Nephron (organoid): ENCODE data around the gene CMTM1.

Experiments
- H3K27ac Mint-ChIP-seq, 3 experiments: 2 replicates each; pipeline ENCODE4 v1.8.0; 2020; ENCODE audit warnings: mixed read lengths in 3 of 3, mild to moderate bottlenecking in 2 of 3, moderate library complexity in 1 of 3
- H3K27me3 Mint-ChIP-seq: 2 replicates; pipeline ENCODE4 v1.8.0; 2021; ENCODE audit warnings: low read depth, mild to moderate bottlenecking, moderate library complexity, mixed read lengths
- H3K36me3 Mint-ChIP-seq: 2 replicates; pipeline ENCODE4 v1.8.0; 2020; ENCODE audit warnings: low read depth, mixed read lengths
- H3K4me1 Mint-ChIP-seq: 2 replicates; pipeline ENCODE4 v1.8.0; 2020; ENCODE audit warnings: mixed read lengths
- H3K4me3 Mint-ChIP-seq, 3 experiments: 2 replicates each; pipeline ENCODE4 v1.8.0; 2020; ENCODE audit warnings: mild to moderate bottlenecking in 3 of 3, mixed read lengths in 3 of 3, moderate library complexity in 2 of 3
- H3K9me3 Mint-ChIP-seq: 2 replicates; pipeline ENCODE4 v1.8.0; 2020; ENCODE audit warnings: mixed read lengths
- CTCF ChIP-seq, 3 experiments: fragments of 200-600 bp; sonication (generic); IDR thresholded peaks; one replicate each; pipeline ENCODE4 v1.5.0; 2021; ENCODE audit warnings: antibody characterized with exemption in 3 of 3; ENCODE audit not compliant: unreplicated experiment in 3 of 3

Gene CMTM1

DNA sequence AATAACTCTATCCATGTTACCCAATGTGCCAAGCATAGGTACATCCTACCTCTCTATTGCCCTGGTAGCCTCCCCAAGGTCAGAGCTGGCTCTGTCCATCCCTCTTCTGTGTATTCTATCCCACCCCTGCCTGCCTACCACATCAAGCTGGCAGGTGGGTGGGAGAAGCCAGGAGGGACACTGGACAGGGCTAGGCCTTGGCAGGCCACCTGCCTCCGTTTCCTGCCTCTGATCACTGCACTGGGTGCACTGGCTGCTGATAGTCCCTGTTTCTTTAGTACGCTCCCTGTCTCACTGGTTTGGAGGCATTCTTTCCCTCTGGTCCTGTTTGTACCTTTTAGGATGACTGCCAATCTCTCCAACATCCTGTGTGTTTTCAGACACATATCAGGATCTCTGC is 29.0 kb upstream of the CMTM1 start:
- no peak for TF ChIP-seq CTCF (IDR thresholded peaks at IDR 0.05; ENCODE audit: unreplicated experiment in 3 of 3)
- Mint-ChIP-seq H3K36me3 (peaks cover 41% of the 10 kb centered on the region), H3K4me1 (peaks cover 7% of the 10 kb centered on the region), H3K27ac (no peak overlapping the region), H3K27me3 (no peaks in the 10 kb centered on the region), H3K9me3 (no peaks in the 10 kb centered on the region), H3K4me3 (no peak overlapping the region)

GRCh38 chr16:66538910-66539309 is 27.3 kb upstream of the CMTM1 start:
- peaks cover 42% of the 10 kb centered on the region for H3K36me3 Mint-ChIP-seq
- peaks cover 10% of the 10 kb centered on the region for H3K4me1 Mint-ChIP-seq
- H3K27ac Mint-ChIP-seq: no peak overlapping the region
- no peaks in the 10 kb centered on the region for H3K9me3 Mint-ChIP-seq
- no peaks in the 10 kb centered on the region for H3K27me3 Mint-ChIP-seq
- TF ChIP-seq CTCF (IDR thresholded peaks at IDR 0.05; ENCODE audit: unreplicated experiment in 3 of 3): no peak
- no peak overlapping the region for H3K4me3 Mint-ChIP-seq

- H3K36me3 Mint-ChIP-seq: peaks cover 43% of the 10 kb centered on the region
- no peaks in the 10 kb centered on the region for H3K9me3 Mint-ChIP-seq
- H3K4me3 Mint-ChIP-seq: no peak overlapping the region
- TF ChIP-seq CTCF (IDR thresholded peaks at IDR 0.05; ENCODE audit: unreplicated experiment in 3 of 3): no peak
- H3K27me3 Mint-ChIP-seq: no peaks in the 10 kb centered on the region
- H3K4me1 Mint-ChIP-seq: peaks cover 10% of the 10 kb centered on the region
- H3K27ac Mint-ChIP-seq: no peak overlapping the region
These were observed 26.4 kb upstream of the CMTM1 start for GRCh38 chr16:66539623-66540469.

DNA sequence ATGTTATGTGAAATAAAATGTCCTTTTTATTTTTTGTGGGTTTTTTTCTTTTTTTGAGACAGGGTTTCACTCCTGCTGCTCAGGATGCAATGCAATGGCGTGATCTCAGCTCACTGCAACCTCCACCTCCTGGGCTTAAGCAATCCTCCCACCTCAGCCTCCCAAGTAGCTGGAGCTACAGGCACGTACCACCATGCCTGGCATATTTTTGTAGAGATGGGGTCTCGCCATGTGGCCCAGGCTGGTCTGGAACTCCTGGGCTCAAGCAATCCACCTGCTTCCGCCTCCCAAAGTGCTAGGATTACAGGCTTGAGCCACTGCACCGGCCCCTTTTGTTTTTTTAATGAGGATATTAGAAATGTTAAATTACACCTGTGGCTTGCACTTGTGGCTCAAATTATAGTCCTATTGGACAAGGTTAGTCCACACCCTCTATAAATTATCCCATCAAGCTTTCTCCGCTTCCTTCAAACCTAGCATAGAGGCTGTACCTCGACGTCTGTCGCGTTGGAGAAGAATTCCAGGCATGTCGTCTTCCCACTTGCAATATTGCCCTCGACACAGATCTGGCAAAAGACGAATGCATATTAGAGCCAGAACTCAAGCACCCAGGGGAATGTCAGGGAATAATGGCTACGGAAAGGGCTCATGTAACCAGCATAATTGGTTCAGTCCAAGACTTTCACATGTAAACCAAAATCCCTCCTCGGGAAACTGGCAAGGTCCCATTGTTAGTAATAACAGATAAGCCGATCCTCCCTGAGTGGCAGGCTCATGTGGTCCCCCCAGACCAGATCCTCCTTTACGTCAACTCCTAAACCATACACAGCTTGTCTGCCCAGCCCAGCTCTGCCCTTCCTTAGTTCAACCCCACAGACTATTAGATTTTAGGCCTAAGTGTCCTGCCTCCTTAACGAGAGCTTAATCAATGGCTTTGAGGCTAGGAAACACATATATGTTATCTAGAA is 24.6 kb upstream of the CMTM1 start:
- peak overlapping the region in 2 of 3 experiments; percentile 2 to 38 for H3K27ac Mint-ChIP-seq
- H3K4me1 Mint-ChIP-seq: peaks cover 10% of the 10 kb centered on the region
- H3K9me3 Mint-ChIP-seq: no peaks in the 10 kb centered on the region
- H3K36me3 Mint-ChIP-seq: peaks cover 46% of the 10 kb centered on the region
- H3K4me3 Mint-ChIP-seq: no peak overlapping the region
- no peaks in the 10 kb centered on the region for H3K27me3 Mint-ChIP-seq
- TF ChIP-seq CTCF (IDR thresholded peaks at IDR 0.05; ENCODE audit: unreplicated experiment in 3 of 3): no peak

DNA sequence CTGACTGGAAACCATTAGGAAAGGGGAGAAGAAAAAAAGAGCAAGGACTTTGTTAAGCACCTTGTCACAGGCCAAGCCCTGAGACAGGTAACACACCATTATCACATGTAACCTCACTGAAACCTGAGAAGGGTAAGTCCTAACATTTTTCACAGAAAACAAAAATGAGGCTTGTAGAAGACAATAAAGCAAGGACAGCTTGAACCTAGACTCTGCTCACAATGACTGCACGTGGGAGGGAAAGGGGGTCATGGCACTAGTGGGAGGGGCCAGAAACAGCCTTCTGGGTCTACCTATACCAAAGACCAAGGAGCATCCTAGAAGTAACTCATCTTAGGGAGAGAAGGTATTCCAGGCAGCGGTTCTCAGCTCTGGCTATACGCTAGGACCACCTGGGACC is 23.8 kb upstream of the CMTM1 start:
- Mint-ChIP-seq H3K4me3 (no peak overlapping the region), H3K27me3 (no peaks in the 10 kb centered on the region), H3K27ac (peak overlapping the region in 2 of 3 experiments; percentile 2 to 38), H3K36me3 (peaks cover 44% of the 10 kb centered on the region), H3K4me1 (peaks cover 10% of the 10 kb centered on the region), H3K9me3 (no peaks in the 10 kb centered on the region)
- no peak for TF ChIP-seq CTCF (IDR thresholded peaks at IDR 0.05; ENCODE audit: unreplicated experiment in 3 of 3)
